OCI-LY3 (cell line): ENCODE measurements around the gene ROR2.

Experiments used
- EZH2phosphoT487 ChIP-seq: fragments of 200-600 bp; shearing (Covaris generic); IDR thresholded peaks from 2 replicates; pipeline ENCODE4 v1.6.1; 2018; ENCODE audit warnings: antibody characterized with exemption, mixed run types, low read depth
- TF ChIP-seq, protein P1 (sequence below): fragments of 200-600, 300-600 bp; sonication (generic); IDR thresholded peaks from 2 replicates; pipeline ENCODE4 v1.5.1; 2014; ENCODE audit warnings: antibody characterized with exemption, low read length, low read depth

DNA sequence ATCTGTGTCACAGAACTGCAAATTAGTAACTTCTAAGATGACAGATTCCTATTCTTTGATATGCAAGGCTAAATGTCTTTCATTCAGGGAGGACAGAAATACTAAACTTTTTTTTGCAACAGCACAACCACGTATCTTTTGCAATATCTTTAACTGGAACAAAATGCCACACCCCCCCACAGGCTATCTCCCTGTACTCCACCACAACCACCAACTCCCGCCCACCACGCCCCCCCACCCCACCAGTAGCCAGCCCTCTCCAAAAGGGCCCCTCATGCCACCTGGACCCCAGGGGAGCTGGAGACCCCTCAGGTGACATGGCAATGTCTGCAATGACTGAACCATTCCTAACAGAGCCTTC lies 131.8 kb downstream of the ROR2 start:
- no peak for TF ChIP-seq EZH2phosphoT487
- TF ChIP-seq, protein P1, sequence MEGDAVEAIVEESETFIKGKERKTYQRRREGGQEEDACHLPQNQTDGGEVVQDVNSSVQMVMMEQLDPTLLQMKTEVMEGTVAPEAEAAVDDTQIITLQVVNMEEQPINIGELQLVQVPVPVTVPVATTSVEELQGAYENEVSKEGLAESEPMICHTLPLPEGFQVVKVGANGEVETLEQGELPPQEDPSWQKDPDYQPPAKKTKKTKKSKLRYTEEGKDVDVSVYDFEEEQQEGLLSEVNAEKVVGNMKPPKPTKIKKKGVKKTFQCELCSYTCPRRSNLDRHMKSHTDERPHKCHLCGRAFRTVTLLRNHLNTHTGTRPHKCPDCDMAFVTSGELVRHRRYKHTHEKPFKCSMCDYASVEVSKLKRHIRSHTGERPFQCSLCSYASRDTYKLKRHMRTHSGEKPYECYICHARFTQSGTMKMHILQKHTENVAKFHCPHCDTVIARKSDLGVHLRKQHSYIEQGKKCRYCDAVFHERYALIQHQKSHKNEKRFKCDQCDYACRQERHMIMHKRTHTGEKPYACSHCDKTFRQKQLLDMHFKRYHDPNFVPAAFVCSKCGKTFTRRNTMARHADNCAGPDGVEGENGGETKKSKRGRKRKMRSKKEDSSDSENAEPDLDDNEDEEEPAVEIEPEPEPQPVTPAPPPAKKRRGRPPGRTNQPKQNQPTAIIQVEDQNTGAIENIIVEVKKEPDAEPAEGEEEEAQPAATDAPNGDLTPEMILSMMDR = no peak
